COR-L47 (cell line): ENCODE data around the gene SHROOM3.
"Not testable (repeated sequence)": the region's sequence is repeated elsewhere in the genome, so short reads cannot be mapped to it uniquely, and the experiment has no call there.

ENCODE experiments used
- DNase-seq: peaks from one replicate; lab custom pipeline; 2025; lab: John Stamatoyannopoulos, UW

The SHROOM3 gene

DNA sequence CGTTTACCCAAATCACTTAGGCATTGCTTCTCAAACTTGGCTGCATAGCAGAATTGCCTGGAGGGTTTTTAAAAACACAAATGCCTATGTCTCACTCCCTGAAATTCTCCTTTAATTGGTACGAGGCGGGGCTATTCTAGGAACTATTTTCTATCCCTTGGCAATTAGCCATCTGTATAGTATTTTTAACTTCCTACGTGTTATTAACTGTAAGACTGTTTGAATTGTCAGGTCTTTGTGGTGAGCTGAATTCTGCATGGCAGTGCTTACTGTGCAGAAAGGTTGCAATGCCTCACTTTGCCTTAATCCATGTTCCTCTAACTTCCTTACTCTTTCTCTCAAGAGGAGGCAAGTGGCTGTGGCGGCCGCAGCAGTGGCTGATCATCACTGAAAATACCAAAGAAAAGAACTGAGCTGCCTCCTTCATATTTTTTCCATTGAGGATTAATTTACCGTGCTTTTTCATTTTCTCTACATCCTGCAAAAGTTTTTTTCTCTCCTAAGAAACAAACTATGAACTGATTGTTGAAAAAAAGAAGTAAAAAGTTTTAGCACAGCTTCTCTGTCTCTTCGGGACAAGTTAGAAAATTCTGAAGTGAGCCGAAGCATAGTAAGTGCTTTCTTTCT, at the start of gene SHROOM3:
Gene SHROOM3, plus strand, starts transcription at position 329 of the 627 bp plus-strand sequence. CDS start 824 bp downstream, outside the sequence.
- no peak for DNase-seq

GRCh38 chr4:76385974-76386373, 49.1 kb upstream of the SHROOM3 start:
- DNase-seq = no peak

GRCh38 chr4:76386566-76387305, 48.3 kb upstream of the SHROOM3 start:
- no peak for DNase-seq

DNA sequence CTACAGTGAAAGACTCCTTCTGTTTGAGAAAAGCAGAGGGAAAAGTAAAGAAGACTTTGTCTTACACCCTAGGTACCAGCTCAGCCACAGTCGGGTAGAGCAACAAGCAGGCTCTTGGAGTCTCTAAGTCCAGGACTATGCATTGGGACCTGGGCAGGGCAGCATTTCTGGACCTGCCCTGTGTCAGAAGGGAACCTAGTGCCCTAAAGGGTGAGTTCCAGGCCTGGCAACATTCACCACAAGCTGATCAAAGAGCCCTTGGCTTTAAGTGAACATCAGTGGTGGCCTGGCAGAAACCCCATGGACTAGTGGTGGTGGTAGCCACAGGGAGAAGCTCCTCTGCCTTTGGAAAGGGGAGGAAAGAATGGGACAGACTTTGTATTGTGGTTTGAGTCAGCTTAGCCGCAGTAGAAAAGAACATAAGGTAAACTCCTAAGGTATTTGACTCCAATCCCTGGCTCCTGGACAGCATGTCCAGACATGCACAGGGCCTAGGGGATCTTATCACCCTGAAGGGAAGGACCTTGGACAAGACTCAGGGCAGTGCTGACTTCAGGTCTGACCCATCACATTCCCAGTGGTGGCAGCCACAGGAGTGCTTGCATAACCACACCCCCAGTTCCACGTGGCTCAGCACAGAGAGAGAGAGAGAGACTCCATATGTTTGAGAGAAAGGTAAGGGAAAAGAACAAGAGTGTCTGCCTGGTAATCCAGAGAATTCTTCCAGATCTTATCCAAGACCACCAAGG, 46.7 kb upstream of the SHROOM3 start:
- DNase-seq = no peak

GRCh38 chr4:76401654-76402053, 33.4 kb upstream of the SHROOM3 start:
- no peak for DNase-seq

- DNase-seq = no peak
Measured at GRCh38 chr4:76406081-76406480, 28.9 kb upstream of the SHROOM3 start.

- no peak for DNase-seq
Measured at GRCh38 chr4:76407440-76408119, 27.4 kb upstream of the SHROOM3 start.

DNA sequence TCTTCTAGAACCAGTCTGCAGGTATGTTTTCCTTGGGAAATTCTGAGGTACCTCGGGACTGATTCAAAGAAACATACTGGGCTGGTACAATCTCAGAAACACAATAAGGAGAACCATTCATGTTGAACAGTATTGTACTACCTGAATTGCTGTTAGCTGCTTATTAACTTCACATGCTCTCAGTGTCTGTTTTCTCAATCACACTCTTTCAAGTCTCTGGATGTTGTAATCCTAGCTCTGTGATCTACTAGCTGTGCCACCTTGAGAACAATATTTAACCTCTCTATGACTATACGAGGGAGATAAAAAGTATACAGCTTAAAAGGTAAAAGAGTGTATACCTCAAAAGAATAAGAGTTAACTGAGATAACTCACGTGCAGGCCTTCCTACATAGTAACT, 24.4 kb upstream of the SHROOM3 start:
- DNase-seq = no peak

GRCh38 chr4:76420188-76420761, 14.8 kb upstream of the SHROOM3 start:
- DNase-seq = peak; percentile 38

- peak; percentile 34 for DNase-seq
Measured at GRCh38 chr4:76420762-76421581, 14.1 kb upstream of the SHROOM3 start, which contains the start of gene CCDC158. CCDC158 (minus strand) TSS chr4:76421141; CDS start chr4:76403207, 17,934 bp downstream.

- DNase-seq = not testable (repeated sequence)
Measured at GRCh38 chr4:76423159-76423558, 11.9 kb upstream of the SHROOM3 start.

DNA sequence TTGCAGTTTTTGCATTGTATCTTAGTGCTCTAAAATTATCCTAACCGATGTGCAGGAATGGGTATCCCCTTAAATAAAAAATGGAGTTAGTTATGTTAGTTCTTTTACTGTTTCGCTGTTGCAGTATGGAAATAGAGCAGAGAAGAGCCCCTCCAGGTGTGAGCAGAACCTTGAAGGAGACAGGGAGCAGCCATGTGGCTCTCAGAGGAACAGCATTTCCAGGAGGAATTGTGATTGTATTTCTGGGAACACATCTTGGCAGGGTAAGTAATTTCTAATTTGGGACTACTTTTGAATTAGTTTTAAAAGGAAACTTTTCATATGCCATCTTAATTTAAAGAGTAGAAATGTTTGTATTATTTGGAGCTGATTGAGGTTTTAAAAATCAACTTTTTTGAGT, 8.8 kb upstream of the SHROOM3 start:
- DNase-seq = no peak

DNA sequence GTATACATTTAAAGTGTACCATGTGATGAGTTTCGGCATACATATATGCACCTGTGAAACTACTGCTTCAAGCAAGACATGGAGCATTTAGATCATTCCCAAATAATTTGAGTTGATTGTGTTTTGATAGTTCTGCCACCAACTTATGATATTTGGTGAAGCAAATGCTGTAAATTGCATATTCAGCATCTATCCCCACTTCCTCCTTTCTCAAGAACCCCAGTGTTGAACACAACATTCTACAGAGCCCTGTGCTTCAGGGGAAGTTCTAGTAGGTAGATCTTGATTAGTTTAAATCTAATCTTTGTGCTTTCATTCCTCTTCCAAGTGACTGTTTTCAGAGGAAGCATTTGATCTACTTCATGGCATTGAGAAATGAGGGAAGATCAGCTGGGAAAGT, 5.4 kb upstream of the SHROOM3 start:
- DNase-seq = no peak

GRCh38 chr4:76430519-76431388, 4.3 kb upstream of the SHROOM3 start:
- peak; percentile 37 for DNase-seq

- DNase-seq = no peak
Measured at GRCh38 chr4:76435528-76436319, 695 bp downstream of the SHROOM3 start.

GRCh38 chr4:76439491-76439890, 4.5 kb downstream of the SHROOM3 start:
- no peak for DNase-seq

DNA sequence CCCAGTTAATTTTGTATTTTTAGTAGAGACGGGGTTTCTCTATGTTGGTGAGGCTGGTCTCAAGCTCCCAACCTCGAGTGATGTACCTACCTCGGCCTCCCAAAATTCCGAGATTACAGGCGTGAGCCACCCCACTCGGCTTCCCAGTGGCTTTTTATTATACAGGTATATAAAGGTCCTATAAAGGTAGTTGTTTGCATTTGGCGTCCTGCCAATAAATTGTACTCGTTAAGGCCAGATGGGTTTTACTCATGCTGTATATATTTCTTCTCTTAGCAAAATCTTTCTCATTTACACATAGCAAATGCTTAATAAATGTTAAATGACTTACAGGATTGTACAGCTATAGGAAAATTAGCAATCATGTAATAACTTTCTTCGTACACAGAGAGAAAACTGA, 6.9 kb downstream of the SHROOM3 start:
- no peak for DNase-seq

GRCh38 chr4:76442807-76443206, 7.8 kb downstream of the SHROOM3 start:
- no peak for DNase-seq

DNA sequence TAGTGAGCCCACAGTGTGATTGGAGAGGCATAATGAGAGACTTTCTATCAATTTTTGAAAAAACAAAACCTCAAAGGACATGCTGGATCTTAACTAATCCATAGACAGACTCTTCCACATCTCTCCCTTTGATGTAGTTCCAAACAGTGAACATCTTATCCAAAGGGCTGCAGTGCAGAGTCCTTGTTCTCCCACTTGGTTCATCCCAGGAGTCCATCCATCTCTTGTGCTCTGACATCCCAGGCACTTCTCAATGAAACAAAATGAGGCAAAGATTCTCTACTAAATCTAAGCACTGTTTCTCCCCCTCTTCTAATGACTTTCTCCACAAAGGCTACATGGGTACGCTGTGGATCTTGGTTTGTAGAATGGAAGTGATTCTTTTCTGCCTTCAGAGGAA, 8.3 kb downstream of the SHROOM3 start:
- DNase-seq = no peak
